Ureter (tissue), 1 donor: ENCODE measurements around the gene OBSCN. TPM values are rescaled to one million over a fixed set of nuclear protein-coding genes. Genes with fewer than 3 reads are reported as not detected.

Experiments
- DNase-seq: peaks from one replicate; pipeline ENCODE4 v3.0.0-alpha.2; 2020; ENCODE audit warnings: low spot score
- total RNA-seq: library from RNA; stranded (reverse); gene quantifications from one replicate; pipeline ENCODE4 v1.2.4, GENCODE V29; 2023
- donor health status: DM: yes; HTN: yes; CAD: no.

OBSCN gene
- total RNA-seq, 1 donor from 2014 or later: 42.2 TPM

- no peak for DNase-seq
Observed at GRCh38 chr1:228376651-228377631, 169.1 kb downstream of the OBSCN start.

- no peak for DNase-seq
Observed at GRCh38 chr1:228377664-228378089, 169.8 kb downstream of the OBSCN start.

- DNase-seq: peak; percentile 83
Observed at GRCh38 chr1:228378090-228378872, 170.4 kb downstream of the OBSCN start.

- DNase-seq: no peak
Observed at GRCh38 chr1:228378873-228379460, 171.1 kb downstream of the OBSCN start.

DNA sequence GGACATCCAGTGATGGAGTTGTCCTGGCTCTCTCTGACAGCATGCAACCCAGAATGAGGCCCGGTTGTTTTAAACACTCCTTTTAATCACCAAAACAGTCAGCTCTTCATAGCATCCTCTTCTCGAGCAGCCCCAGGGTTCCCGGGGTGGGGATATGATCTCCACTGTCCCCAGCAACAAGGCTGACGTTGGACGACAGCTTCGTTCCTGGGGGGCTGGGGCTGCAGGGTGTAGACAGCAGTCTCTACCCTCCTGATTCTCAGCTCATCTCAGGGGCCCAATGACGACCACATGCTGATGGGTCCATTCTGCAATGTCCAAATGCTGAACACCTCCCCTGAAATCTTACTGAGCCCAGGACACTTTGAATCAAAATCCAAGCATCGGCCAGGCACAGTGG lies 171.8 kb downstream of the OBSCN start:
- no peak for DNase-seq

GRCh38 chr1:228381356-228381755 lies 173.5 kb downstream of the OBSCN start:
- DNase-seq: no peak

DNA sequence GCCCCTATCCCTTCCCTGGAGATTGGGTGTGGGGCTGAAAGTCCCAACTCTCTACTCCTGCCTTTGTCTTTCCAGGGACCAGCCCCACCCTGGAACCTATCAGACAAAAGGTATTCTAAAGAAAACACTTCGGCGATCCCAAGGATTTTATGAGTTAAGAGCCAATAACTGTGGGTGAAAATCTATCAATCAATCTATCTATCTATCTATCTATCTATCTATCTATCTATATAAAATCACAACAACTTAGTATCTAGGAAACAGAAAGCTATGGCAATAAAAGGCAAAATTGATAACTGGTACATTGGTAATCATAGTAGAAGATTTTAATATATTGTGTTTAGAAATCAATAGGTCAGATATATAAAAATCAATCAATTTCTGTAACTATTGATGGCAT lies 175.9 kb downstream of the OBSCN start:
- no peak for DNase-seq

- no peak for DNase-seq
Observed at GRCh38 chr1:228385232-228385631, 177.4 kb downstream of the OBSCN start.

GRCh38 chr1:228387321-228387720 lies 179.5 kb downstream of the OBSCN start:
- no peak for DNase-seq

GRCh38 chr1:228390649-228391048 lies 182.8 kb downstream of the OBSCN start:
- no peak for DNase-seq

- DNase-seq: no peak
Observed at GRCh38 chr1:228391411-228392020, 183.7 kb downstream of the OBSCN start.

GRCh38 chr1:228392111-228392936 lies 184.5 kb downstream of the OBSCN start:
- DNase-seq: no peak

- DNase-seq: no peak
Observed at GRCh38 chr1:228393268-228393701, 185.4 kb downstream of the OBSCN start.

DNA sequence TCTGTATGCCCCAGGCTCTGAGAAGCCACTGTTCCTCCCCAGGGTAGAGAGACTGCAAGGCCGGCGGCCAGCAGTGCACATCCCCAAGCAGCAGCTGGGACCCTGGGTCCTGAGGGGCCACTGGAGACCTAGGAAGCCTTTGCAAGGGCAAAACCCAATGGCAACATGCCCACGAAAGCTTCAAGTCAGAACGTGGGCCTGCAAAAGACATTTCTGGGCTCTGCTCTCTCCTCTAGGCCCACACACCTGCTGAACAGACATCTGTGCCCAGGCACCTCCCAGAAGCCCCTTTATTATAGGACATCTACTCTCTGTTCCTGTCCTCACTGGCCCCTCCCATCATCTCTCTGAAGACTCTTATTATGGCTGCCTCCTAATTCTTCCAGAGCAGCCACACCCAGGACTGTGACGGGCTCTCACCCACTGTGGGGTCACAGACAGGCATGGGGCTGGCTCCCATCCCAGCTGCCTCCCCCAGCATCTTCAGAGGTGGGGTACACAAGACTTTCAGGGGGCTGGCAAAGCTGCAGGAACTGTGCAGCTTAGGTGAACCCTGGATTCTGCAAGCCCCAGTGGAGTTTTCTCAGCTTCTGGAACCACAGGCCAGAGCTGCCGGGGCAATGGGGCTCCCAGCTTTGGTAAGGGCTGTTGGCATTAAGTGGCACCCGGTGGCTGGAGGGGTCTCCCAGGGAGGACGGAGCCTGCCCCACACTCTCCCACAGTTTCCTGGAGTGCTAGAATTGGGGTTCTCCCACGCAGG lies 186.1 kb downstream of the OBSCN start:
- DNase-seq: no peak

GRCh38 chr1:228394571-228395394 lies 186.9 kb downstream of the OBSCN start:
- peak; percentile 37 for DNase-seq

- DNase-seq: peak; percentile 43
Observed at GRCh38 chr1:228396770-228397662, 189.2 kb downstream of the OBSCN start.

DNA sequence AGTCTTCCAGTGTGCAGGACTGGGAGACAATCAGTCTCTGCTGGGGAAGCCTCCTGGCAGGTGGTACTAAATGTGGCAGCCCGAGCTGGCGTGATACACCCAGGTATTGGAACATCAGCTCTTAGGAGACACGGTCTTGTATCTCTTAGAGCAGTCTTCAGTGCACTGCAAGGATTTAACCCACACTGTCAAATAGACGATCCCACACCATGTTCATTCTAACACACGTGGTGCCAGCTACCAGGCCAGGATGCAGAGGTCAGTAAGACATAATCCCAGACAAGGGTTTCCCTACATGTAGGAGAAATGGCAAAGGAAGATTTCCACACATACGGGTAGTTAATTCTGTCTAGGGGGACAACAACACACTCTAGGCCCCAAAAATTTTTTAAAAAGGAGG lies 190.1 kb downstream of the OBSCN start:
- DNase-seq: no peak
